MCF 10A (cell line): Measurements from ENCODE around the gene WDPCP. TPM values are rescaled to one million over a fixed set of nuclear protein-coding genes. Genes with fewer than 3 reads are reported as not detected.
"Not testable (repeated sequence)": the region's sequence is repeated elsewhere in the genome, so short reads cannot be mapped to it uniquely, and the experiment has no call there.

Source experiments
- BruUV-seq: library from RNA; stranded (reverse); fragments of 400-500 nt; replicated peaks from 2 replicates; lab custom pipeline; 2021; lab: Mats Ljungman, UMichigan
- CTCF ChIA-PET: fragments of 300-600 bp; sonication (Branson Sonifier 250); formaldehyde crosslinking; extraction: SDS; loops from one replicate; lab custom pipeline; 2021; ENCODE audit warnings: antibody characterized with exemption, inconsistent platforms; lab: Yijun Ruan, JAX
- POLR2A ChIA-PET: fragments of 300-600, 350-650 bp; sonication (Branson Sonifier 250); formaldehyde crosslinking; extraction: SDS; loops from one replicate; lab custom pipeline; 2020; ENCODE audit warnings: antibody characterized with exemption, inconsistent platforms; lab: Yijun Ruan, JAX
- DNase-seq: peaks from one replicate; pipeline ENCODE4 v3.0.0-alpha.2; 2018; ENCODE audit not compliant: unreplicated experiment
- H3K27ac Mint-ChIP-seq: one replicate; pipeline ENCODE4 v1.8.0; 2022; ENCODE audit warnings: mild to moderate bottlenecking, low read depth, mixed read lengths; ENCODE audit not compliant: unreplicated experiment
- H3K27me3 Mint-ChIP-seq: one replicate; pipeline ENCODE4 v1.8.0; 2022; ENCODE audit warnings: mixed read lengths; ENCODE audit not compliant: insufficient read depth, unreplicated experiment
- H3K36me3 Mint-ChIP-seq: one replicate; pipeline ENCODE4 v1.8.0; 2022; ENCODE audit warnings: mild to moderate bottlenecking, moderate library complexity, mixed read lengths; ENCODE audit not compliant: insufficient read depth, unreplicated experiment
- H3K4me1 Mint-ChIP-seq: one replicate; pipeline ENCODE4 v1.8.0; 2022; ENCODE audit warnings: mixed read lengths; ENCODE audit not compliant: insufficient read depth, unreplicated experiment
- H3K4me3 Mint-ChIP-seq: one replicate; pipeline ENCODE4 v1.8.0; 2022; ENCODE audit warnings: mild to moderate bottlenecking, moderate library complexity, mixed read lengths; ENCODE audit not compliant: unreplicated experiment
- H3K9me3 Mint-ChIP-seq: one replicate; pipeline ENCODE4 v1.8.0; 2022; ENCODE audit warnings: mixed read lengths; ENCODE audit not compliant: unreplicated experiment
- intact Hi-C: fragments of 100-400 bp; cut with micrococcal nuclease; formaldehyde crosslinking; loops from 2 replicates; pipeline ENCODE4 v1.14.1; 2022
- total RNA-seq: library from RNA; stranded (reverse); gene quantifications from 2 replicates; pipeline ENCODE4 v1.2.3, GENCODE V29; 2022
- TF ChIP-seq, protein P1 (sequence below): fragments of 200-600 bp; IDR thresholded peaks from one replicate; pipeline ENCODE4 v1.8.0; 2022; ENCODE audit warnings: antibody characterized with exemption, mild to moderate bottlenecking; ENCODE audit not compliant: unreplicated experiment

The WDPCP gene
- total RNA-seq, 1 experiment from 2014 or later = 6.9 TPM

DNA sequence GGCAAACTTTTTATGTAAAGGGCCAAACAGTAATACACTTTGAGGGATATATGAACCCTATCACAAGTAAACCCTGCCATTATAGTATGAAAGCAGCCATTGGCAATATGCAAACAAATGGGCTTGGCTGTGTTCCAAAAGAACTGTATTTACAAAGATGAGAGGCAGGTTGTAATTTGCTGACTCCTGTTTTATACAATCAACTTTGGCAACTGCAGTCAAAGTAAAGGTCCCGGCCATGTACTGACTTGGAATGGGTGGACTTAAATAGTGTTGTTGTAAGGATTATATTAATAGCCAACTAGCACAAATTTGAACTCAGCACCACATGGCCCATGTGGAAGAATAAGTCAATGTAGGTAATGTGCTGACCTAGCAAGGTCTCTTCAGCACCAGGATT is 223.4 kb downstream of the WDPCP start:
- Mint-ChIP-seq H3K9me3 (no peaks in the 10 kb centered on the region), H3K4me1 (no peaks in the 10 kb centered on the region), H3K27me3 (no peaks in the 10 kb centered on the region), H3K27ac (no peak overlapping the region), H3K4me3 (no peak overlapping the region), H3K36me3 (no peaks in the 10 kb centered on the region)
- CTCF ChIA-PET = no interaction called here
- TF ChIP-seq, protein P1, sequence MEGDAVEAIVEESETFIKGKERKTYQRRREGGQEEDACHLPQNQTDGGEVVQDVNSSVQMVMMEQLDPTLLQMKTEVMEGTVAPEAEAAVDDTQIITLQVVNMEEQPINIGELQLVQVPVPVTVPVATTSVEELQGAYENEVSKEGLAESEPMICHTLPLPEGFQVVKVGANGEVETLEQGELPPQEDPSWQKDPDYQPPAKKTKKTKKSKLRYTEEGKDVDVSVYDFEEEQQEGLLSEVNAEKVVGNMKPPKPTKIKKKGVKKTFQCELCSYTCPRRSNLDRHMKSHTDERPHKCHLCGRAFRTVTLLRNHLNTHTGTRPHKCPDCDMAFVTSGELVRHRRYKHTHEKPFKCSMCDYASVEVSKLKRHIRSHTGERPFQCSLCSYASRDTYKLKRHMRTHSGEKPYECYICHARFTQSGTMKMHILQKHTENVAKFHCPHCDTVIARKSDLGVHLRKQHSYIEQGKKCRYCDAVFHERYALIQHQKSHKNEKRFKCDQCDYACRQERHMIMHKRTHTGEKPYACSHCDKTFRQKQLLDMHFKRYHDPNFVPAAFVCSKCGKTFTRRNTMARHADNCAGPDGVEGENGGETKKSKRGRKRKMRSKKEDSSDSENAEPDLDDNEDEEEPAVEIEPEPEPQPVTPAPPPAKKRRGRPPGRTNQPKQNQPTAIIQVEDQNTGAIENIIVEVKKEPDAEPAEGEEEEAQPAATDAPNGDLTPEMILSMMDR = no peak
- DNase-seq = peak; percentile 11
- no TSS peak for BruUV-seq
- POLR2A ChIA-PET = no interaction called here
- intact Hi-C loops = no loop called here

DNA sequence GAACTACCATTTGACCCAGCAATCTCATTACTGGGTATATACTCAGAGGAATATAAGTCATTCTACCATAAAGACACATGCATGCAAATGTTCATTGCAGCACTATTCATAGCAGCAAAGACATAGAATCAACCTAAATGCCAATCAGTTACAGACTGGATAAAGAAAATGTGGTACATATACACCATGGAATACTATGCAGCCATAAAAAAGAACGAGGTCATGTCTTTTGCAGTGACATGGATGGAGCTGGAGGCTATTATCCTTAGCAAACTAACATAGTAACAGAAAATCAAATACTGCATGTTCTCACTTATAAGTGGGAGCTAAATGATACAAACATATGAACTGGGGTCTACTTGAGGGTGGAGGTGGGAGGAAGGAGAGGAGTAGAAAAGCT is 230.6 kb downstream of the WDPCP start:
- DNase-seq, H3K4me1 Mint-ChIP-seq, H3K9me3 Mint-ChIP-seq, H3K36me3 Mint-ChIP-seq, intact Hi-C loops, H3K27me3 Mint-ChIP-seq, H3K4me3 Mint-ChIP-seq, BruUV-seq, H3K27ac Mint-ChIP-seq, CTCF ChIA-PET: not testable (repeated sequence)
- POLR2A ChIA-PET = interaction anchor here (0.6 kb wide), 1 partner anchor 21 kb away, joined by 4 read pairs; no protein-coding TSS in a partner anchor

DNA sequence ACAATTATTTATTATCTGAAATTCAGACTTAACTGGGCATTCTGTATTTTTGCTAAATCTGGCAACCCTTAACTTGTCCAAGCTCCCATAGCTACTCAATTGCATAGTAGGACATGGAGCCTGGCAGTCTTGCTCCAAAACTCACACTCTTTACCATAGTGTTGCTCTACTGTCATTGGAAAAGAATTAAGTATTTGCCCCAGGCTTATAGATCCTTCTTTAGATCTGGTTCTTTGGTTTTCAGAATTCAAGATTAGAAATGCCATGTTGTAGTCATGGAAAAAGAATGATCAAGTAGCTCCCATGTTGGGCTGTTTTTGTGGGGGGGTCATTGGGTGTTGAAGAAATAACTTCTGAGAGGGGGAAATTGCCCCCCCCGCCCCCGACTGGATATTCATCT is 240.9 kb downstream of the WDPCP start:
- Mint-ChIP-seq H3K36me3 (no peaks in the 10 kb centered on the region), H3K4me3 (no peak overlapping the region), H3K4me1 (no peaks in the 10 kb centered on the region), H3K27ac (no peak overlapping the region), H3K27me3 (no peaks in the 10 kb centered on the region), H3K9me3 (peaks cover 23% of the 10 kb centered on the region)
- TF ChIP-seq, protein P1 = no peak
- ChIA-PET CTCF (interaction anchor here (0.8 kb wide), 1 partner anchor 561 kb away, joined by 3 read pairs; no protein-coding TSS in a partner anchor), POLR2A (no interaction called here)
- intact Hi-C loops = no loop called here
- DNase-seq = no peak
- BruUV-seq = no TSS peak

DNA sequence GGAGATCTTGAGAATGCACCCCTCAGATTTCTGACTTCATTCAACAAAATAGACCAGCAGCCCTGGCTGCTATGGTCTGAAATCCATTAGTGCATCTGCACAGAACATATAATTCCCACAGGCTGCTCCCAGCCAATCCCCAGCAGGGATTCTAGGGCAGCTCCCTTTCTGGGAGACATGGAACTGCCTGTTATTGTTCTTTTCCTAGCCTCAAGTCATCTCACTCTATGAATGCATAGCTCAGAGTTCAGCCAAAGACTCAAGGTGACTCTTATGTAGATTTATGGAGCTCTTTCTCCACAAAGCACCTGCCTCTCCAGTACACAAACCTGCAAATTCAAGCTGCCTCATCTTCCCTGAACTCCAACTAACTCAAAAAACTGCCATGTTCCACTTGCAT is 241.9 kb downstream of the WDPCP start:
- Mint-ChIP-seq H3K36me3 (no peaks in the 10 kb centered on the region), H3K27me3 (no peaks in the 10 kb centered on the region), H3K4me3 (no peak overlapping the region), H3K27ac (no peak overlapping the region), H3K9me3 (peaks cover 24% of the 10 kb centered on the region), H3K4me1 (no peaks in the 10 kb centered on the region)
- DNase-seq = no peak
- intact Hi-C loops = no loop called here
- TF ChIP-seq, protein P1 = no peak
- CTCF ChIA-PET = interaction anchor here (1.6 kb wide), 1 partner anchor 9 kb away, joined by 3 read pairs; no protein-coding TSS in a partner anchor
- BruUV-seq = no TSS peak
- POLR2A ChIA-PET = no interaction called here

DNA sequence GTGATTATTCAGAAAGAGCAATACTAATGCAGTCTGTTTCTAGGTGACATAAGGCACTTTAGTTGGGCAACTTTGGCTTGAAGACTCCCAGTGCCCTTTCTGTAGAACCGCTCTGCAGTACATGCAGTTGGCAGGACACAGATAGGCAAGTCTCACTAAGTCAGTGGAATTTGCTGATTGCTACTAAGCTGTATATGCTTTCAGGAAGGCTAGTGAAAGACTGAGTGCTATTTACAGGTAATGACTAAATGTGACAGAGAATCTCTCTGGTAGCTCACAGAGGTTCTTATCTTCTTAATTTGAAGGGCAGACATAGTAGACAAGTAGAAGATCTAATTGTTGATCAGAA is 243.0 kb downstream of the WDPCP start:
- no peak overlapping the region for H3K27ac Mint-ChIP-seq
- TF ChIP-seq, protein P1 = no peak
- no peaks in the 10 kb centered on the region for H3K36me3 Mint-ChIP-seq
- peaks cover 24% of the 10 kb centered on the region for H3K9me3 Mint-ChIP-seq
- POLR2A ChIA-PET = interaction anchor here (0.6 to 0.7 kb wide), 2 partner anchors 10 to 147 kb away, joined by 3 to 4 read pairs; no protein-coding TSS in a partner anchor
- CTCF ChIA-PET = interaction anchor here (1.6 kb wide), 1 partner anchor 10 kb away, joined by 3 read pairs; no protein-coding TSS in a partner anchor
- H3K4me3 Mint-ChIP-seq = no peak overlapping the region
- BruUV-seq = no TSS peak
- intact Hi-C loops = no loop called here
- H3K4me1 Mint-ChIP-seq = no peaks in the 10 kb centered on the region
- no peaks in the 10 kb centered on the region for H3K27me3 Mint-ChIP-seq
- DNase-seq = no peak
